KMS-11 (cell line): ENCODE data around the gene TNFRSF21.

Source experiments
- H2AFZ ChIP-seq: fragments of 200-600 bp; sonication (generic); 2 replicates; pipeline ENCODE4 v1.6.1; 2016; ENCODE audit warnings: antibody characterized with exemption, mixed run types, low read depth
- H3K27ac ChIP-seq: fragments of 200-600 bp; sonication (generic); 2 replicates; pipeline ENCODE4 v1.6.1; 2016; ENCODE audit warnings: mild to moderate bottlenecking, mixed run types
- H3K27me3 ChIP-seq: fragments of 200-600 bp; sonication (generic); 2 replicates; pipeline ENCODE4 v1.6.1; 2017; ENCODE audit warnings: mild to moderate bottlenecking, low read depth, mixed run types, moderate library complexity; ENCODE audit not compliant: insufficient read depth
- H3K36me3 ChIP-seq: fragments of 200-600 bp; sonication (generic); 2 replicates; pipeline ENCODE4 v1.6.1; 2017; ENCODE audit warnings: mild to moderate bottlenecking, mixed run types; ENCODE audit not compliant: insufficient read depth
- H3K4me1 ChIP-seq: fragments of 200-600 bp; sonication (generic); 2 replicates; pipeline ENCODE4 v1.6.1; 2016; ENCODE audit warnings: mild to moderate bottlenecking, low read depth, mixed run types; ENCODE audit not compliant: poor library complexity, severe bottlenecking
- H3K4me2 ChIP-seq: fragments of 200-600 bp; sonication (generic); 2 replicates; pipeline ENCODE4 v1.7.0; 2016; ENCODE audit warnings: mild to moderate bottlenecking, mixed run types
- H3K4me3 ChIP-seq: fragments of 200-600 bp; sonication (generic); IDR thresholded peaks from 2 replicates; pipeline ENCODE4 v1.6.1; 2017; ENCODE audit warnings: low read depth, low read length, mixed read lengths; ENCODE audit not compliant: insufficient read depth
- H3K79me2 ChIP-seq: fragments of 200-600 bp; sonication (generic); 2 replicates; pipeline ENCODE4 v1.6.1; 2016; ENCODE audit warnings: low read depth, mixed run types; ENCODE audit not compliant: insufficient read depth
- H3K9ac ChIP-seq: fragments of 200-600 bp; sonication (generic); 2 replicates; pipeline ENCODE4 v1.6.1; 2016; ENCODE audit warnings: mild to moderate bottlenecking, mixed run types
- H4K20me1 ChIP-seq: fragments of 200-600 bp; sonication (generic); 2 replicates; pipeline ENCODE4 v1.6.1; 2016; ENCODE audit warnings: mild to moderate bottlenecking, mixed run types; ENCODE audit not compliant: insufficient read depth
- CTCF ChIP-seq: fragments of 200-600 bp; sonication (generic); conservative IDR thresholded peaks from 2 replicates; pipeline ENCODE4 v1.6.1; 2017; ENCODE audit warnings: low read depth, mild to moderate bottlenecking, antibody characterized with exemption, low read length, moderate library complexity, mixed read lengths

TNFRSF21 gene

GRCh38 chr6:47251396-47251795 is 58.3 kb downstream of the TNFRSF21 start:
- no peak overlapping the region for H3K27ac ChIP-seq
- H3K36me3 ChIP-seq: no peaks in the 10 kb centered on the region; the same call in 1 of the 2 replicates

GRCh38 chr6:47250302-47250701 is 59.4 kb downstream of the TNFRSF21 start:
- Histone ChIP-seq H3K4me2 (no peak overlapping the region), H3K27ac (no peak overlapping the region), H3K27me3 (no peaks in the 10 kb centered on the region), H2AFZ (no peak overlapping the region), H3K36me3 (no peaks in the 10 kb centered on the region; the same call in 1 of the 2 replicates), H3K79me2 (no peaks in the 10 kb centered on the region), H3K4me3 (no peak overlapping the region), H4K20me1 (no peaks in the 10 kb centered on the region), H3K4me1 (peaks cover 46% of the 10 kb centered on the region), H3K9ac (no peak overlapping the region)
- no peak for TF ChIP-seq CTCF

More at GRCh38 chr6:47251396-47251795, 58.3 kb downstream of the TNFRSF21 start:
- H3K4me1 ChIP-seq: peaks cover 35% of the 10 kb centered on the region
- no peak for TF ChIP-seq CTCF
- no peak overlapping the region for H3K4me2 ChIP-seq
- no peak overlapping the region for H2AFZ ChIP-seq
- no peak overlapping the region for H3K9ac ChIP-seq
- H3K4me3 ChIP-seq: no peak overlapping the region
- H3K27me3 ChIP-seq: no peaks in the 10 kb centered on the region
- H3K79me2 ChIP-seq: no peaks in the 10 kb centered on the region
- H4K20me1 ChIP-seq: no peaks in the 10 kb centered on the region

- H3K27ac ChIP-seq: peak overlapping the region; percentile 68
- H3K4me3 ChIP-seq: no peak overlapping the region
- no peaks in the 10 kb centered on the region for H4K20me1 ChIP-seq
- no peaks in the 10 kb centered on the region; the same call in 1 of the 2 replicates for H3K36me3 ChIP-seq
- no peaks in the 10 kb centered on the region; the same call in 1 of the 2 replicates for H3K79me2 ChIP-seq
- H3K4me2 ChIP-seq: peak overlapping the region; percentile 79
- no peaks in the 10 kb centered on the region for H3K27me3 ChIP-seq
- no peak overlapping the region for H2AFZ ChIP-seq
- peak overlapping the region; percentile 10; the same call in 1 of the 2 replicates for H3K9ac ChIP-seq
- no peak for TF ChIP-seq CTCF
- H3K4me1 ChIP-seq: peaks cover 61% of the 10 kb centered on the region
Measured at GRCh38 chr6:47248446-47248845, 61.3 kb downstream of the TNFRSF21 start.

- Histone ChIP-seq H3K4me3 (no peak overlapping the region), H4K20me1 (no peaks in the 10 kb centered on the region), H3K36me3 (no peaks in the 10 kb centered on the region), H3K27me3 (no peaks in the 10 kb centered on the region), H3K4me2 (peak overlapping the region; percentile 79), H3K79me2 (no peaks in the 10 kb centered on the region; the same call in 1 of the 2 replicates), H2AFZ (no peak overlapping the region), H3K9ac (peak overlapping the region; percentile 10; the same call in 1 of the 2 replicates), H3K4me1 (peaks cover 73% of the 10 kb centered on the region), H3K27ac (peak overlapping the region; percentile 68)
- no peak for TF ChIP-seq CTCF
Measured at GRCh38 chr6:47247227-47247797, 62.4 kb downstream of the TNFRSF21 start.
